ENCODE results near the gene TMEM239.

DNA sequence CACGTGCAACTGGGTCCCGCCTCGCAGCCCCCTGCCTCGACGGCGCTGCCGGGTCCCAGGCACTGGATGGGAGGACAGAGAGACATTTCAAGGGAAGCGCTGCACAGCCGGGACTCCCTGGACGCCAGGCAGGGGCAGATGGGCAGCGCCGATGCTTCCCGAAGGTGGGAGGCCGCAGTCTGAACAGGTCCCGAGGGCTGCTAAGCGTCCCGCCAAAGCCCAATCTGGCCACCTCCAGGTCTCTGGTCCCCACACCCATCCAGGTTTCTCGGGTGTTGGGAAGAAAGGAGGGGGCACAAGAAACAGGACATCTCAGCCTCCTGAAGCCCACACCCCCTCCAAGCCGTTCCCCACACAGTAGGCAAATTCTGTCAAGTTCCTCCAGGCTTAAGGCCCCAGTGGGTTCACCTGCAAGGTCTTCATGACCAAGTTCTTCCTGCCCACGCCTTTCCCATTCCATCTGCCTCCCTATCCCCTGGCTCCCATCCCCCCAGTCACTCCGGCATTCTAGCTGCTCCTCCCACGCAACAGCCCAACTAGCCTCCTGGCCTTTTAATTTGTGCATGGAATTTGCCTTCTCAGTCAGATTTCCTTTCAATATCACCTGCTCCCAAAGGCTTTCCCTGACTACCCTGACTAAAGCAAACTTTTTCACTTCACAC, 10.3 kb upstream of the TMEM239 start:
- TF ChIP-seq CTCF (IDR thresholded peaks at IDR 0.05; ENCODE audit: low read depth, low read length, missing input control) (no peak), ATF3 (IDR thresholded peaks at IDR 0.05) (no peak), EGR1 (IDR thresholded peaks at IDR 0.05; ENCODE audit: low read depth in 2 of 2) (peak; percentile 25 to 39), MAX (IDR thresholded peaks at IDR 0.05) (no peak), TAF1 (conservative IDR thresholded peaks at IDR 0.05) (no peak)

Measured in liver (tissue), 3 donors.